Liver (tissue), 3 donors: ENCODE measurements around the gene RTL9.

Source experiments
- CTCF ChIP-seq: fragments of 150-350 bp; IDR thresholded peaks from 2 replicates; pipeline ENCODE4 v1.5.1; 2017; ENCODE audit warnings: improper control_type of control experiment, low read depth, low read length; ENCODE audit not compliant: missing input control
- GABPA ChIP-seq, 2 donors: IDR thresholded peaks in 1 of 2; conservative IDR thresholded peaks in 1 of 2; 2 replicates each; pipeline ENCODE4 v1.6.1; 2016; ENCODE audit warnings: antibody characterized with exemption in 2 of 2, mild to moderate bottlenecking in 1 of 2, moderate library complexity in 1 of 2
- MAX ChIP-seq: IDR thresholded peaks from 2 replicates; pipeline ENCODE4 v1.6.1; 2016; ENCODE audit warnings: antibody characterized with exemption
- RAD21 ChIP-seq, 2 donors: IDR thresholded peaks; 2 replicates each; pipeline ENCODE4 v1.6.1; 2016; ENCODE audit warnings: antibody characterized with exemption in 2 of 2, mild to moderate bottlenecking in 2 of 2
- donor health status: healthy.
- donor health status: healthy.

- no peak for TF ChIP-seq CTCF
- TF ChIP-seq RAD21 (IDR thresholded peaks at IDR 0.05) = no peak
- no peak for TF ChIP-seq MAX
- TF ChIP-seq GABPA (IDR thresholded peaks at IDR 0.05 in 1 of 2, conservative IDR thresholded peaks at IDR 0.05 in 1 of 2) = no peak
These were observed 4.6 kb downstream of the RTL9 start for GRCh38 chrX:110363244-110363643.
